Stomach smooth muscle (tissue), 2 donors: ENCODE results near the gene CDH5.

Experiments used
- H3K27ac ChIP-seq: one replicate; pipeline ENCODE4 v1.7.0; 2013; ENCODE audit warnings: mild to moderate bottlenecking, low read length, inconsistent platforms
- H3K27me3 ChIP-seq, 2 donors: one replicate each; pipeline ENCODE4 v1.7.0; 2013; ENCODE audit warnings: low read length in 2 of 2; ENCODE audit not compliant: insufficient read depth in 2 of 2, control insufficient read depth in 1 of 2
- H3K36me3 ChIP-seq, 2 donors: one replicate each; pipeline ENCODE4 v1.7.0; 2013; ENCODE audit warnings: low read length in 2 of 2; ENCODE audit not compliant: control insufficient read depth in 2 of 2, insufficient read depth in 2 of 2
- H3K4me1 ChIP-seq: one replicate; pipeline ENCODE4 v1.7.0; 2013; ENCODE audit warnings: low read length; ENCODE audit not compliant: control insufficient read depth, insufficient read depth
- H3K4me3 ChIP-seq, 2 donors: one replicate each; pipeline ENCODE4 v1.7.0; 2013; ENCODE audit warnings: low read length in 2 of 2
- H3K9ac ChIP-seq, 2 donors: one replicate each; pipeline ENCODE4 v1.7.0; 2013; ENCODE audit warnings: low read length in 2 of 2, mild to moderate bottlenecking in 1 of 2
- H3K9me3 ChIP-seq, 2 donors: one replicate each; pipeline ENCODE4 v1.7.0; 2013; ENCODE audit warnings: low read length in 2 of 2; ENCODE audit not compliant: control insufficient read depth in 2 of 2
- donor health status: healthy.
- donor health status: Pancreatic carcinoma.

The CDH5 gene

GRCh38 chr16:66354034-66354909 lies 12.2 kb upstream of the CDH5 start:
- peaks cover 0 to 3% of the 10 kb centered on the region in 2 donors for H3K9me3 ChIP-seq
- H3K4me1 ChIP-seq, result no peaks in the 10 kb centered on the region
- H3K4me3 ChIP-seq, result no peak overlapping the region
- H3K27ac ChIP-seq, result no peak overlapping the region
- no peaks in the 10 kb centered on the region for H3K36me3 ChIP-seq
- peaks cover 2 to 6% of the 10 kb centered on the region in 2 donors for H3K27me3 ChIP-seq
- H3K9ac ChIP-seq, result no peak overlapping the region

DNA sequence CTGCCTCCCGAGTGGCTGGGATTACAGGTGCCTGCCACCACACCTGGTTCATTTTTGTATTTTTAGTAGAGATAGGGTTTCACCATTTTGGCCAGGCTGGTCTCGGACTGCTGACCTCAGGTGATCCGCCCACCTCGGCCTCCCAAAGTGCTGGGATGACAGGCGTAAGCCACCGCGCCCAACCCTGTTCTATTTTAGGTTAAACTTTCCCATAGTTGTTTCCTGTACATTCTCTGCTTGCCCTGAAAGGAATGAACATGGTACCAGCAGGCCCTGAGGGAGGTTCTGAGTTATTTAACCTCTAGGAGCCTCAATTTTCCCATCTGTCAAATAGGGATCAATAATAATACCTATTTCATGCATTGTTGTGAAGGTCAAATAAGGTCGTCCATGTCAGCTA lies 11.0 kb upstream of the CDH5 start:
- Histone ChIP-seq H3K4me3 (no peak overlapping the region), H3K36me3 (no peaks in the 10 kb centered on the region), H3K4me1 (no peaks in the 10 kb centered on the region), H3K27me3 (peaks cover 2 to 5% of the 10 kb centered on the region in 2 donors), H3K9me3 (peaks cover 0 to 3% of the 10 kb centered on the region in 2 donors), H3K27ac (no peak overlapping the region), H3K9ac (no peak overlapping the region)

DNA sequence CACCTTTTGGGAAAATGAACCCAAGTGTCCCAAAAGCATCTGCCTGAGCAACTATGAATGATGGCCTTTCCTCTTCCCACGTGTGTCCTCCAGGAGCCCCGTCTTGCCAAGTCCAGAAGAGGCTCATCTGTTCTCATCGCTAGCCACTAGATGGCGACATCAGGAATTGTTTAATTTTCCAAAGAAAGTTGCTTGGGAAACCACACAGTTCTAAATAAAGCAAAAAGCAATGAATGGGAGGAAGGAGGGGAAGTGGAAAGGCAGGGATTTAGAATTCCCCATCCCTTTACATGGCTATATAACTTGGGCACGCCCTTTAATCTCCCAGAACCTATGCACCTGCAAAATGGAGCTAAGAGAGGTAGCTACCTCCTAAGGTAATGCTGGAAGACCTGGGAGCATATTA lies 9.0 kb upstream of the CDH5 start:
- Histone ChIP-seq H3K27ac (no peak overlapping the region), H3K9me3 (no peaks in the 10 kb centered on the region), H3K4me3 (no peak overlapping the region), H3K9ac (no peak overlapping the region), H3K36me3 (no peaks in the 10 kb centered on the region), H3K4me1 (no peaks in the 10 kb centered on the region), H3K27me3 (peaks cover 2 to 12% of the 10 kb centered on the region in 2 donors)

DNA sequence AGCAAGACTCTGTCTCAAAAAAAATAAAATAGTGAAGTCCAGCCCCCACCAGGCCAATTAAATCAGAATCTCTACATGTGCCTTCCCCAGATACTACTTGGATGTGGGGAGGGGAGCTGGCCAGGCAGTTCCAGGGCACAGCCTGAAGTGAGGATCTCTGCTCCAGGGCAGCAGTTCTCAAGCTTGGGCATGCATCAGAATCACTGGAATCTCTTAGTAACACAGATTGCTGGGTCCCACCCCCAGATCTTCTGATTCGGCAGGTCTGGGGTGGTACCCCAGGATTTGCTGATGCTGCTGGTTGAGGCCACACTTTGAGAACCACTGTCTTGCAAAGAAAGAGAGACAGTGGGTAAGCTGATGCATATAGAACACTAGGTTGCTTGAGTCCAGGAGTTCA lies 8.3 kb upstream of the CDH5 start:
- H3K27me3 ChIP-seq, result peaks cover 2 to 15% of the 10 kb centered on the region in 2 donors
- no peak overlapping the region for H3K9ac ChIP-seq
- H3K4me3 ChIP-seq, result no peak overlapping the region
- H3K27ac ChIP-seq, result no peak overlapping the region
- H3K4me1 ChIP-seq, result no peaks in the 10 kb centered on the region
- H3K36me3 ChIP-seq, result no peaks in the 10 kb centered on the region
- H3K9me3 ChIP-seq, result no peaks in the 10 kb centered on the region

- Histone ChIP-seq H3K27me3 (peaks cover 2 to 16% of the 10 kb centered on the region in 2 donors), H3K27ac (no peak overlapping the region), H3K4me1 (peaks cover 3% of the 10 kb centered on the region), H3K4me3 (no peak overlapping the region), H3K36me3 (no peaks in the 10 kb centered on the region), H3K9me3 (no peaks in the 10 kb centered on the region), H3K9ac (no peak overlapping the region)
Measured at GRCh38 chr16:66359012-66359411, 7.5 kb upstream of the CDH5 start.

DNA sequence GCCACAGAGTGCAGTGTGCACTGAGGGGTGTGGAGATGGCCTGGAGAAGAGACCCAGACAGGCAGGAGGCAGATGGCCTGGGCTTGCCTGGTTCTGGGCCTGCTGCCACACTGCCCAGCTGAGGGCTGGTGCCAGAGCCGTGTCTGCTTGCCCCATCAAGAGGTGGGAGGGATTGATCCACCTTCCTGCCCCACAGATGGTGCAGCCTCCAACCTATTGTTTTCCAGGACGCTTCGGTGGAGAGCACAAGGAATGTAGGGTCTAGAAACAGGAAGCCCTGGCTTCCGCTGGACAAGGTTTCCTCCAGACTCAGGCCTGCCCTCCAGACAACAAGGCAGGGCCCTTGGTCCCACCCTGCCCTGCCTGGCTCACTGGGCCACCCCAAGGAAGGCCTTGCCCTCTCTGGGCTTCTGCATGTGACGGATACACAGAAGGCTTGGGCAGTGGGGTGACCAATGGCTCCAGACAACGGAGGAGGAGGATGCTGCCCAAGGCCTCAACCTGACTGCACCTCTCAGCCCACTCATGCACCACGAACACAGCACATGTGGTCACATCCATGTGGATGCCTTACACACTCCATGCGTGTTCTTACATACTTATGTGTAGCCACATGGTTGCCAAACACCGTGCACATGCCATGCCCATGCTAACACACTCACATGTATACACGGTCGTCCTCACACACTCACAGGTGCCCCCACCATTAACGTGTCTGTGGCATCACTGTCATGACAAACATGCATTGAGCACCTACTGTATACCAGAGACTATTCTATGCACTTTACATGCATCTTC lies 6.5 kb upstream of the CDH5 start:
- Histone ChIP-seq H3K4me3 (no peak overlapping the region), H3K27ac (no peak overlapping the region), H3K9ac (no peak overlapping the region), H3K27me3 (peaks cover 2 to 15% of the 10 kb centered on the region in 2 donors), H3K36me3 (no peaks in the 10 kb centered on the region), H3K9me3 (no peaks in the 10 kb centered on the region), H3K4me1 (peaks cover 10% of the 10 kb centered on the region)

DNA sequence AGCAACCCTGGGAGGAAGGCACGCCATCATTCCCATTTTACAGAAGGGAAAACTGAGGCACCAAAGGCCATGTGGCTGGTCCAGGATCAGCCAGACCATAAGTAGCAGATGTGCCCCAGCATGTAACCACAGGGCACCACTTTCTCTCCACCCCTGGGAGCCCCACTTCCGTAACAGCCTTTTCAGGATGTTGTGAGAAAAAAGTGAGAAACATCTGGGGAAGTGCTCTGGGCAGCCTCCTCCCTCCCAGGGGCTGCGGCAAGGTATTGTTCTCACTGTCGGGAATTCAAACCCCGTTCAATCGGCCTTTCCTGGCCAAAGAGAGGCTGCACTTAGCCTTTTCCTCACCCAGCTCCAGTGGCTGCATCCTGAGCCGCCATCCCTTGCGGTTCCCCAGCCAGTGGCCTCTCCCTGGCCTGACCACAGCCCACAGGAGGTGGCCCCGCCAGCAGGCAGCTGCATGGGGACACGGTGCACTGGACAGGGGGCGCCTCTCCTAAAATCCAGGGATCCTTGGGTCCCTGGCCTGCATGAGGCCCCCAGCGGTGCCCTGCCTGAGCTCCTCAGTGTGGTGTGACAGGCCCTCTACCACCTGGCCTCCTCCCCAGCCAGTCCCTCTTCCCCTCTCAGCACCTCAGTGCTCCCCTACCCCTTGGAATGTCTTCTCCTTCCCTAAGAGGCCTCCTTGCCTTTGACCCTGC lies 5.7 kb upstream of the CDH5 start:
- no peaks in the 10 kb centered on the region for H3K9me3 ChIP-seq
- no peak overlapping the region for H3K9ac ChIP-seq
- peaks cover 2 to 15% of the 10 kb centered on the region in 2 donors for H3K27me3 ChIP-seq
- no peaks in the 10 kb centered on the region for H3K36me3 ChIP-seq
- H3K4me1 ChIP-seq, result peaks cover 14% of the 10 kb centered on the region
- H3K4me3 ChIP-seq, result no peak overlapping the region
- H3K27ac ChIP-seq, result peak overlapping the region; percentile 18

DNA sequence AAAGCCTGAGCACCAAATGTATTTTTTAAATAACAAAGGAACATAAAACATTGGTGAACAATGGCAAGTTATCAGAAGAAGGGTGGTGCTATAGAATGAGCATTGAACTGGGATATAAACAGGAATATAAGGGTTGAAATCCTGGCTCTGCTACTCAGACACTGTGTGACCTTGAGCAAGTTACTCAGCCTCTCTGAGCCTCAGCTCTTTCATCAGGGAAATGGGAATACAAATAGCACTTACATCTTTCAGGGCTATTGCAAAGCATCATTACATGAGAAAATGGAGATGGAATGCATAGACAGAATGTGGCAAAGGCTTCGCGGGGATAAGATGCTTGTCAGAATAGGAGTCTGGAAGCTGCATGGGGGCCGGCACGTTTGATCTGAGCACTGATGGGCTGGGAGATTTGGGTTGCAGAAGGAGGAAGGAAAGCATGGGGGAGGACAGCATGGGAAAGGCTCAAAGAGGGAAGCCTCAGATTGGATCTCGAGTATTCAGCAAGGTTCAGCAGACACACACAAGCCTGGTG lies 4.8 kb upstream of the CDH5 start:
- peaks cover 20% of the 10 kb centered on the region for H3K4me1 ChIP-seq
- H3K4me3 ChIP-seq, result no peak overlapping the region

GRCh38 chr16:66363211-66363777 lies 3.2 kb upstream of the CDH5 start:
- H3K4me1 ChIP-seq, result peaks cover 20% of the 10 kb centered on the region
- no peaks in the 10 kb centered on the region for H3K9me3 ChIP-seq
- H3K36me3 ChIP-seq, result no peaks in the 10 kb centered on the region
- no peak overlapping the region for H3K27ac ChIP-seq
- no peak overlapping the region for H3K4me3 ChIP-seq
- peaks cover 2 to 15% of the 10 kb centered on the region in 2 donors for H3K27me3 ChIP-seq
- H3K9ac ChIP-seq, result no peak overlapping the region

More for the DNA sequence above, 4.8 kb upstream of the CDH5 start:
- H3K27me3 ChIP-seq, result peaks cover 2 to 15% of the 10 kb centered on the region in 2 donors
- peak overlapping the region; percentile 18 for H3K27ac ChIP-seq
- no peaks in the 10 kb centered on the region for H3K36me3 ChIP-seq
- no peaks in the 10 kb centered on the region for H3K9me3 ChIP-seq
- no peak overlapping the region for H3K9ac ChIP-seq
